Breast epithelium (tissue), 4 donors: ENCODE data around the gene PDYN. TPM values are rescaled to one million over a fixed set of nuclear protein-coding genes. Genes with fewer than 3 reads are reported as not detected.

ENCODE experiments used
- DNase-seq, 2 donors: peaks; one replicate each; pipeline ENCODE4 v3.0.0-alpha.2; 2019; ENCODE audit warnings: low spot score in 2 of 2
- H3K27ac ChIP-seq, 2 donors: fragments of 200-600 bp; sonication (generic) in 1 of 2; one replicate each; pipeline ENCODE4 v1.5.1; 2016 to 2019; ENCODE audit warnings: mild to moderate bottlenecking in 1 of 2
- H3K27me3 ChIP-seq, 2 donors: fragments of 200-600 bp; sonication (generic) in 1 of 2; one replicate each; pipeline versions ENCODE4 v1.5.1 to v1.6.0; 2017 to 2019; ENCODE audit warnings: control low read depth in 1 of 2, mild to moderate bottlenecking in 1 of 2
- H3K36me3 ChIP-seq: fragments of 200-600 bp; one replicate; pipeline ENCODE4 v1.5.1; 2019
- H3K4me1 ChIP-seq, 2 donors: fragments of 200-600 bp; sonication (generic); one replicate each; pipeline ENCODE4 v1.5.1; 2016 to 2019; ENCODE audit warnings: control low read depth in 1 of 2
- H3K4me3 ChIP-seq, 3 donors: fragments of 200-600 bp; sonication (generic); 1 replicate in 2 of 3; 2 replicates in 1 of 3; pipeline ENCODE4 v1.5.1; 2016 to 2019; ENCODE audit warnings: mild to moderate bottlenecking in 3 of 3, moderate library complexity in 2 of 3
- H3K9me3 ChIP-seq, 2 donors: fragments of 200-600 bp; sonication (generic) in 1 of 2; one replicate each; pipeline ENCODE4 v1.5.1; 2016 to 2019; ENCODE audit warnings: control low read depth in 1 of 2
- CTCF ChIP-seq, 3 donors: fragments of 450-650 bp; IDR thresholded peaks; one replicate each; pipeline ENCODE4 v1.5.1; 2016 to 2017; ENCODE audit warnings: antibody characterized with exemption in 3 of 3, mild to moderate bottlenecking in 3 of 3, moderate library complexity in 3 of 3
- POLR2A ChIP-seq: fragments of 450-650 bp; IDR thresholded peaks from one replicate; pipeline ENCODE4 v1.6.1; 2016; ENCODE audit warnings: antibody characterized with exemption, mild to moderate bottlenecking, moderate library complexity
- POLR2AphosphoS5 ChIP-seq, 3 donors: sonication (generic); formaldehyde crosslinking; IDR thresholded peaks; one replicate each; pipeline ENCODE4 v1.6.1; 2017; ENCODE audit warnings: antibody characterized with exemption in 3 of 3
- intact Hi-C: fragments of 100-400 bp; cut with DNase I; formaldehyde crosslinking; loops from one replicate; pipeline ENCODE4 v1.15.1; 2023; ENCODE audit warnings: low total_unique reads
- total RNA-seq, 3 donors: library from RNA; depleted of rRNA; stranded (reverse); fragments of >200 nt; gene quantifications; one replicate each; pipeline ENCODE4 v1.1.0, GENCODE V29; 2016

PDYN gene
- total RNA-seq, 3 donors from 2014 or later = not detected

DNA sequence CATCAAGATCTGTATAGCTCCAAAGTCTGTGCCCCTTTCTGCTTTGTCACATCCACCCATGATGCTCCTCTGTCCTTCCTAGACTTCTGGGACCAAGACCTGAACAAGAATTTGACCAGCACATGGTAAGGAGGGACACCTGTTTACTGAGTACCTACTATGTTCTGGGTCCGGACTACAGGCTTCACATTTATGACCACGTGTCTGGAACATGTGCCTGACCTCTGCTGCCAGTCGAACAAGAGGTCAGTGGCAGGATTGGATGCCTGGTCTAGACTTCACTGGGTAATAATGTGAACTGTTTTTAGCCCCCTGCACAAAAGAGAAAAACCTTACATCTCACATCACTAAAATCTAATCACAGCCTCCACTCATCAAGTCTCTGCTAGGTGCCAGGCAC lies 7.3 kb upstream of the PDYN start:
- no peak for DNase-seq
- no peaks in the 10 kb centered on the region for H3K36me3 ChIP-seq
- H3K4me3 ChIP-seq = no peak overlapping the region
- H3K27ac ChIP-seq = no peak overlapping the region
- peaks cover 0 to 26% of the 10 kb centered on the region in 2 donors for H3K27me3 ChIP-seq
- intact Hi-C loops = no loop called here
- no peaks in the 10 kb centered on the region for H3K9me3 ChIP-seq
- TF ChIP-seq CTCF (IDR thresholded peaks at IDR 0.05) = no peak
- no peak for TF ChIP-seq POLR2AphosphoS5 (IDR thresholded peaks at IDR 0.05)
- TF ChIP-seq POLR2A = no peak
- no peaks in the 10 kb centered on the region for H3K4me1 ChIP-seq

DNA sequence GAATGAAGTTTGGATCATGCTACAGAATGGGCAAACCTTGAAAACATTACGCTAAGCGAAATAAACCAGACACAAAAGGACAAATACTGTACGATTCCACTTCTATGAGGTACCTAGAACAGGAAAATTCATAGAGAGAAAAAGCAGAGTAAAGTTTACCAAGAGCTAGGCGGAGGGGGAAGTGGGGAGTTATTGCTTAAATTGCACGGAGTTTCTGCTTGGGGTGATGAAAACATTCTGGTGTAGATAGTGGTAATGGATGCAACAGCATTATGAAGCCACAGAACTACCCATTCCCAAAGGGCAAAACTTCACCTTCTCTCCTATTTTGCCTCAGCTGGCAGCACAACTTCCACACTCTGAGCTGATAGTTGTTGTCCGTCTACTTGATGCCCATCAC lies 6.4 kb upstream of the PDYN start:
- H3K4me1 ChIP-seq = no peaks in the 10 kb centered on the region
- H3K27ac ChIP-seq = no peak overlapping the region
- no peak for TF ChIP-seq CTCF (IDR thresholded peaks at IDR 0.05)
- H3K27me3 ChIP-seq = peaks cover 0 to 34% of the 10 kb centered on the region in 2 donors
- no peak overlapping the region for H3K4me3 ChIP-seq
- no peak for DNase-seq
- no peaks in the 10 kb centered on the region for H3K36me3 ChIP-seq
- H3K9me3 ChIP-seq = no peaks in the 10 kb centered on the region
- intact Hi-C loops = no loop called here

- Histone ChIP-seq H3K4me1 (no peaks in the 10 kb centered on the region), H3K36me3 (no peaks in the 10 kb centered on the region), H3K27ac (no peak overlapping the region), H3K4me3 (no peak overlapping the region), H3K9me3 (no peaks in the 10 kb centered on the region), H3K27me3 (peaks cover 0 to 37% of the 10 kb centered on the region in 2 donors)
- intact Hi-C loops = no loop called here
- DNase-seq = no peak
- no peak for TF ChIP-seq CTCF (IDR thresholded peaks at IDR 0.05)
- no peak for TF ChIP-seq POLR2A
- no peak for TF ChIP-seq POLR2AphosphoS5 (IDR thresholded peaks at IDR 0.05)
These were observed 4.9 kb upstream of the PDYN start for GRCh38 chr20:1998715-1999114.

GRCh38 chr20:1998193-1998520 lies 4.3 kb upstream of the PDYN start:
- no peaks in the 10 kb centered on the region for H3K36me3 ChIP-seq
- DNase-seq = no peak
- H3K4me1 ChIP-seq = no peaks in the 10 kb centered on the region
- intact Hi-C loops = no loop called here
- no peak overlapping the region for H3K27ac ChIP-seq
- no peak overlapping the region for H3K4me3 ChIP-seq
- no peak for TF ChIP-seq POLR2A
- no peak for TF ChIP-seq CTCF (IDR thresholded peaks at IDR 0.05)
- TF ChIP-seq POLR2AphosphoS5 (IDR thresholded peaks at IDR 0.05) = no peak
- no peaks in the 10 kb centered on the region for H3K9me3 ChIP-seq
- H3K27me3 ChIP-seq = peaks cover 0 to 42% of the 10 kb centered on the region in 2 donors

GRCh38 chr20:1997483-1998192 lies 3.8 kb upstream of the PDYN start:
- Histone ChIP-seq H3K4me3 (no peak overlapping the region), H3K36me3 (no peaks in the 10 kb centered on the region), H3K27ac (no peak overlapping the region), H3K9me3 (no peaks in the 10 kb centered on the region), H3K4me1 (no peaks in the 10 kb centered on the region), H3K27me3 (peaks cover 0 to 42% of the 10 kb centered on the region in 2 donors)
- intact Hi-C loops = no loop called here
- TF ChIP-seq POLR2AphosphoS5 (IDR thresholded peaks at IDR 0.05) (no peak), CTCF (IDR thresholded peaks at IDR 0.05) (no peak), POLR2A (no peak)
- DNase-seq = no peak
